Measurements from ENCODE around the gene CEP120.

Gene CEP120

GRCh38 chr5:123398058-123398733 is 25.0 kb downstream of the CEP120 start:
- intact Hi-C loops (cut with DNase I): no loop called here

GRCh38 chr5:123397538-123397937 is 25.7 kb downstream of the CEP120 start:
- intact Hi-C loops (cut with DNase I): no loop called here
- DNase-seq: no peak

More at GRCh38 chr5:123398058-123398733, 25.0 kb downstream of the CEP120 start:
- DNase-seq: no peak

- intact Hi-C loops (cut with DNase I): no loop called here
- no peak for DNase-seq
Measured at GRCh38 chr5:123391009-123391408, 32.2 kb downstream of the CEP120 start.

- intact Hi-C loops (cut with DNase I): no loop called here
Measured at GRCh38 chr5:123389794-123390193, 33.4 kb downstream of the CEP120 start.

GRCh38 chr5:123387313-123387712 is 35.9 kb downstream of the CEP120 start:
- intact Hi-C loops (cut with DNase I): no loop called here
- DNase-seq: no peak

More at GRCh38 chr5:123389794-123390193, 33.4 kb downstream of the CEP120 start:
- no peak for DNase-seq

GRCh38 chr5:123382252-123382651 is 41.0 kb downstream of the CEP120 start:
- no peak for DNase-seq
- intact Hi-C loops (cut with DNase I): no loop called here

GRCh38 chr5:123371575-123372179 is 51.5 kb downstream of the CEP120 start:
- DNase-seq: peak in 7 of 10 donors; percentile 13 to 88 (median 52)
- intact Hi-C loops (cut with DNase I): no loop called here

- intact Hi-C loops (cut with DNase I): no loop called here
- no peak for DNase-seq
Measured at GRCh38 chr5:123369371-123369968, 53.7 kb downstream of the CEP120 start.

- no peak for DNase-seq
- intact Hi-C loops (cut with DNase I): no loop called here
Measured at GRCh38 chr5:123367739-123368138, 55.5 kb downstream of the CEP120 start.

GRCh38 chr5:123365156-123365555 is 58.0 kb downstream of the CEP120 start:
- no peak for DNase-seq
- intact Hi-C loops (cut with DNase I): no loop called here

GRCh38 chr5:123364441-123365155 is 58.6 kb downstream of the CEP120 start:
- intact Hi-C loops (cut with DNase I): no loop called here
- DNase-seq: no peak

- intact Hi-C loops (cut with DNase I): no loop called here
- DNase-seq: no peak
Measured at GRCh38 chr5:123360910-123361309, 62.3 kb downstream of the CEP120 start.

- intact Hi-C loops (cut with DNase I): no loop called here
- DNase-seq: no peak
Measured at GRCh38 chr5:123360201-123360571, 63.0 kb downstream of the CEP120 start.

GRCh38 chr5:123359454-123360200 is 63.6 kb downstream of the CEP120 start:
- intact Hi-C loops (cut with DNase I): no loop called here
- no peak for DNase-seq

GRCh38 chr5:123358751-123359150 is 64.5 kb downstream of the CEP120 start:
- DNase-seq: no peak
- intact Hi-C loops (cut with DNase I): no loop called here

GRCh38 chr5:123358304-123358703 is 64.9 kb downstream of the CEP120 start:
- intact Hi-C loops (cut with DNase I): no loop called here
- no peak for DNase-seq

GRCh38 chr5:123351820-123352219 is 71.4 kb downstream of the CEP120 start:
- no peak for DNase-seq
- intact Hi-C loops (cut with DNase I): no loop called here

GRCh38 chr5:123351240-123351639 is 72.0 kb downstream of the CEP120 start:
- intact Hi-C loops (cut with DNase I): no loop called here
- no peak for DNase-seq

- intact Hi-C loops (cut with DNase I): no loop called here
- no peak for DNase-seq
Measured at GRCh38 chr5:123350742-123351141, 72.5 kb downstream of the CEP120 start.

GRCh38 chr5:123344816-123345426 is 78.3 kb downstream of the CEP120 start:
- no peak for DNase-seq
- intact Hi-C loops (cut with DNase I): loop anchor here (10.0 kb wide), 1 partner anchor 840 kb away; no protein-coding TSS in a partner anchor
